Epithelial cell of prostate (primary cell): ENCODE measurements around the gene ATXN1.
A peak's percentile ranks its signal among the peaks of the same experiment; 100 is the strongest.

Source experiments
- DNase-seq: peaks from one replicate; pipeline ENCODE4 v3.0.0-alpha.2; 2011; ENCODE audit warnings: low read depth, low spot score
- H3K27ac ChIP-seq: fragments of 450-650 bp; 2 replicates; pipeline ENCODE4 v1.5.1; 2017; ENCODE audit warnings: mild to moderate bottlenecking

ATXN1 gene

GRCh38 chr6:16684896-16685554 is 76.2 kb downstream of the ATXN1 start:
- peak overlapping the region; percentile 83 for H3K27ac ChIP-seq
- DNase-seq = peak; percentile 88

DNA sequence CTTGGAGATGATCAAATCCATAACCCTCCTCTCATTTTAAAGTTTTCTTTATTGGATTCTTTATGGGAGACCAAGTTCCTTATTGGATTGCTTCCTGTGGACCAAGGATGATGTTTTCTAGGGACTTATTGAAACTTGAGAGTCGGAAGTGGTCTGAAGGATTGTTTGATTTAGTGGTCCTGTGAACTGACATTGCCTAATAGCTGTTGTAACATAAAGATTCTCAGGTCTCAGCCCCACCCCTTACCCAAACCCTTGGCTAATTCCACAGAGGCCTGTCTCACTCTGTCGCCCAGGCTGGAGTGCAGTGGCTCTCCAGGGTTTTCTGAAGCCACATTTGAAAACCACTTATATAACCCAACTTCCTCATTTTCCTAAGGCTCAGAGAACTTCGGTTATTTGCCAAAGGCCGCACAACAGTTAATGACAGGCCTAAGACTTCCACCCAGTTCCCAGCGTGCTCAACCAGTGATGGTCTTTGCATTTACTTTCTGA is 77.0 kb downstream of the ATXN1 start:
- peak overlapping the region; percentile 83 for H3K27ac ChIP-seq

DNA sequence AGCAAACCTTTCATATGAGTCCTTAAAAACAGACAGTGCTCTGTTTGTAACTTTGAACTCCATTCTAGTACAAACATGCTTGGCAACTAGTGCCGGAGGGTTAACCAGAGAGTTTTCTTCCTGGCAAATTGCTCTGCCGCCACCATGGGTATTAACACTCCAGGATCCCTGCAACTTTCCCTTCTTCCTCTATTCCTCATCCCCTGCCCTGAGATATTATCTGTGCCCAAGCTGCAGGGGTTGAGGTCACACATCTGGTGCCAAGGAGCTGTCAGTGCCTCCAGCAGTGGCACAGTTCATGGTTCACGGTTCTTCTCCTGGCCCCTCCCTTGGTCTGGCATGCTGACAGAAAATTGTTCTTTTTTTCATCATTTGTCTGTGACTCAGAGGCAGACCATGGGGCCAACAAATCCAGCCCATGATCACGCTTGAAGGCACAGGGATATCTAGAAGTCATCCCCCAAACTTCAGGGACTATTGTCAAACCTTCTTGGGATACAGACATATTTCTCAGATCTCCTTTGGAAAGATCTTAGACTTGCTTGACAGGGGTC is 77.5 kb downstream of the ATXN1 start:
- peak overlapping the region; percentile 83 for H3K27ac ChIP-seq
- DNase-seq = peak; percentile 69

More for the DNA sequence above, 77.0 kb downstream of the ATXN1 start:
- no peak for DNase-seq

DNA sequence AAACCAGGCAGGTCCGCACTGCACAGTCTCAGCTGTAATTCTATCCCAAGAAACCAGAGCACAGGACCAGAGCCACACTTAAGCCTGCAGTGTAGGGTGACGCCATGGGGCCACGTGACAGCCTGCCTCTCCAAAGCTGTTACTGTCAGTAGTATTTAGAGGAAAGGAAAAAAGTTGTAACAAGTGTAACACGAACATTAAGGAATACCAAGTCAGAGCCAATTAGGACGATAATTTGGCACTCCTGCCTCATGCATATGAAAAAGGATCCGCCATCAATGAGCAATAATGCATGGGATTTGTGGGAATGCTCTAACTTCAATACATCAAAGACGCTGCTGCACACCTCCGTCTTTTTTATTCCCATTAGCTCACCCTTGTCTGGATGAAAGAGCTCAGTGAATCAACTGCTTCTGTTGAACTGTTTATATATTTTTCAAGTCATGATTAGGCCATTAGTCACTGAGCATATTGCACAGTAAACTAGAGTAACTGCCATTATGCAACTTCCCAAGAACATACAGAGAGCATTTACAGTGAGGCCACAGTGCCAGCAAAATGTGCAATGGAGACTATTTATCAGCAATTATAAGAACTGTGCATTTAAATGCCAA is 79.9 kb downstream of the ATXN1 start:
- H3K27ac ChIP-seq = peak overlapping the region; percentile 40
- peak; percentile 85 for DNase-seq

DNA sequence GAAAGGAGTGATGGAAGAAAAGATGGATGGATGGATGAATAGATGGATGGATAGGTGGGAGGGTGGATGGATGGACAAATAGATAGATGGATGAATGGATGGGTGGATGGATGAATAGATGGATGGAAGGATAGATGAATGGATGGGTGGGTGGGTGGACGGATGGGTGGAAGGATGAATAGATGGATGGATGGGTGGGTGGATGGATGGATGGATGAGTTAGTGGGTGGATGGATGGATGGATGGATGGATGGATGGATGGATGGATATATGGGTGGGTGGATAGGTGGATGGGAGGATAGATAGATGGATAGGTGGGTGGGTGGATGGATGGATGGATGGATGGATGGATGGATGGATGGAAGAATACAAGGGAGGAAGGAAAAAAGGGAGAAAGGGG is 82.2 kb downstream of the ATXN1 start:
- no peak overlapping the region for H3K27ac ChIP-seq
- no peak for DNase-seq

GRCh38 chr6:16677458-16677857 is 83.8 kb downstream of the ATXN1 start:
- H3K27ac ChIP-seq = peak overlapping the region; percentile 16
- DNase-seq = no peak

GRCh38 chr6:16676978-16677377 is 84.3 kb downstream of the ATXN1 start:
- DNase-seq = no peak
- H3K27ac ChIP-seq = peak overlapping the region; percentile 16

GRCh38 chr6:16676376-16676775 is 84.9 kb downstream of the ATXN1 start:
- H3K27ac ChIP-seq = no peak overlapping the region
- DNase-seq = no peak

DNA sequence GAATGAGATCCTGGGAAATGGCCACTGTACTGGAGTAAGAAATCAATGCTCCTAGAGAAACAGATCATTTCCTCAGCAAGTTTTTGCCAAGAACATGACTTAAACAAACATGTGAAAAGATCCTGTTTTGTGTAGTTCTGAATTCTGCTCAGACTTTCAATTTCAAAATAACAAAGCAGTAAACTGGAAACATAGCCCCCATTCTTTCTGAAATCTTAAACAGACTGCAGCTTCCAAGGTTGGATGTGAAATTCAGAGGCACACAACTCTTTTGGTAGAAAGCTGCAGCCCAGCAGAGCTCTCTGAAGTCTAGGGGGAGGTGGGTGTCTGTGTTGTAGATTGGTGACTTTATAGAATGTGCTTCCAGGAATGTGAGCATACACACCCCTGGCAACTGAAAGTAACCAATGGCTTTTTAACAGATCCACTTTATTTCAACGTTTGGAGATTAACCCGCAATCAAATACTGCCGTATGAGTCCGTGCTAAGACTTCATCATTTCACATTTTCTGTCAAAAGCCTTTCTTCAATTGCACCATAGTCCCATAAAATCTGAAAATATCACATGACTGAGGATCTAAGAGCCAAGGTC is 86.4 kb downstream of the ATXN1 start:
- no peak overlapping the region for H3K27ac ChIP-seq
- no peak for DNase-seq

DNA sequence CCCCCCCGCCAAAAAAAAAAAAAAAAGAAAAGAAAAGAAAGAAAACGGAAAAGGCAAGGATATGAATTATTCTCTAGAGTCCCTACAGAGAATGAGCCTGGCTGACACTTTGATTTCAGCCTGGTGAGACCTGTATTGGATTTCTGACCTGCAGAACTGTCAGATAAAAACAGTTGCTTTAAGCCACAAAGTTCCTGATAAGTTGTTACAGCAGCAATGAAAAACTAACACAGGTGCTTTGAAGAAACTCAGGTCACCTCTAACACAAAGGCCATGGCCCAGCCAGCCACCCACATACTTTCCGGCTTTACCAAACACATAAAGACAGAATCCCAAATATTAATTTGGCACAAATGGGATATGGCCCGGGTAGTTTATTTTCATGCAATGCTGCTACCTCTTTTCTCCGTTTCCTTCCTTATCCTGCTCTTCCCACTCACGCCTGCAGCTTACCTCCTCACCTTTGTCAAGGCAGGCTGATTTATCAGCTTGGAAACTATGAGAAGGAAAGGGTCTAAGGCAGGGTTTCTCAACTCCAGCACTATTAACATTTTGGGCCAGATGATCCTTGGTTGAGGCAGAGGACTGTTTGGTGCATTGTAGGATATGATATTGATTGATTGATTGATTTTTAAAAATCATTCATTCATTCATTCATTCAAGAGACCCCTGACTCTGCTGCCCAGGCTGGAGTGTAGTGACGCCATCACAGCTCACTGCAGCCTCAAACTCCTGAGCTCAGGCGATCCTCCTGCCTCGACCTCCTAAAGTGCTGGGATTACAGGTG is 88.1 kb downstream of the ATXN1 start:
- no peak overlapping the region for H3K27ac ChIP-seq

DNA sequence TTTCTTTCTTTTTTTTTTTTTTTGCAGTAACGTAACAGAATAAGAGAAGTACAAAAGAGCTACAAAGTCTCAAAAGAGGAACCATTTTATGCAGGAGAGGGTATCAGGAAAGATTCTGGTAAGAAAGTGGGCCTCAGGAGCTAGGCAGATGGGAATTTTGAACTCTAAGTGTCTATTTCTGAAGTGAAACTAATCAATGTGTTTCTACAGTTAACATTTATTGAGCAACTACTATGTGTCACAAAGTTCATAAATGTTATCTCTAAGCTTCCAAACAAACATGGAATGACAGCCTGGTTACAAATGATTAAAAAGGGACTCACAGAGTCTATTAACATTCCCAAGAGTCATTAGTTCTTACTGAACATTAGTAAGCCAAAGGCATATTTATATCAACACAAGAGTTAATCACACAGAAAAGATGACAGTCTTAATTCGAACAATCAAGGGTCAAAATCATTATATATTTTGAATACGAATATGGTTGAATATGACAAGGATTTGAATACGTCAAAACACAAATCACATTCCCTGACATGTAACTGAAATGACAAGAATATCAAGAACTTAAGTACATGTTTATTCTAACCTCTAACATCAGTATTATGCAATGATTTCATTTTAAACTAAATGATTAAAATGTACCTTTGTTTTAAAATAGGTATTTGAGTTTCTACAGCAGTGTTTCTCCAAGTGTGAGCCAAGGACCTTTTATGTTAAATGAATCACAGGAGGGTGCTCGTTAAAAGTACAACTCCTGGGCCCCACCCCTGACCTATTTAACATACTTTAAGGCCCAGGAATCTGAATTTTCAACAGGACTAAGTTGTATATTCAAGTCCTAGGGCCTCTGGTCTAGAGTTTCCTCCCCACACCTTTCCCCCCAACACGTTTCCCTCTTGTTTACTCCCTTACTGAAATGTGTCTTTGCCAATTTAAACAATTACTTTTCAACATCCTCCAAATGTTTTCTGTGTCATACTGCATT is 89.7 kb downstream of the ATXN1 start:
- H3K27ac ChIP-seq = no peak overlapping the region
- DNase-seq = no peak

More for the DNA sequence above, 88.1 kb downstream of the ATXN1 start:
- no peak for DNase-seq

DNA sequence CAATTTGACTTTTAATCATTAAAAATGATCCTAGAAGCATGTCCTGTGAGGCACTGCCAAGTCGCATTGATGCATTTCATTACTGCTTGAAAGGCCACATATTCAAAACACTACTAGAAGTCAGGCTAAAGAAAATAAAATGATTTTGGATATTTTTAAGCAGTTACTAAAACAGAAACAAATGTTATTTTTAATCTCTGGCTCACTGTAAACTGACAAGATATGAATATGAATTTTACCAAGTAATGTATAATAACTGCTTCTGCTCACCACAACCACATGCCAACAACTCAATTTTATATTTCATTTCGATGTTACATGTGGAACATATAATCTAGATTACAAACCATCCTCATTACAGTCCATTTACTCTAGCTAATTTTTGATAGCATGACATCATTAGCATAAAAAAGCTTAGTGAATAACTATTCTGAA is 90.6 kb downstream of the ATXN1 start:
- H3K27ac ChIP-seq = no peak overlapping the region
- DNase-seq = no peak

DNA sequence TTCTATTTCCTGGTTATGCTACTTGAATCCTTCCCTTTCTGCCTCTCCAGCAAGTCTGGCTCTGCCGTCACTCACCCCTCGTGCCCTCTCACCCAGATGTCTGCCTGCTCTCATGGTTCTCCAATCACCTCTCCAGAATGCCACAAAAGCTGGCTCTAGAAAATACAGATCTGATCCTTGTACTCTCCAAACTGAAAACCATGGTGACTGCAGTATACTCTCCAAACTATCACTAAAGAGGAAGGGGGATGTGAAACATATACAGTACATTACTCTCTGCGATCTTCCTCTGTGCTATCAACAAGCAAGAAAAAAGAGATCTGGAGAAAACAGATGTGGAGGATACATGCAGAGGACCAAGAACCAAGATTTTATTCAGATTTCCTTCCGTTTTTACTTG is 91.1 kb downstream of the ATXN1 start:
- no peak for DNase-seq
- H3K27ac ChIP-seq = peak overlapping the region; percentile 42

GRCh38 chr6:16669227-16669626 is 92.0 kb downstream of the ATXN1 start:
- DNase-seq = no peak
- peak overlapping the region; percentile 42 for H3K27ac ChIP-seq

GRCh38 chr6:16667509-16667908 is 93.8 kb downstream of the ATXN1 start:
- no peak overlapping the region for H3K27ac ChIP-seq
- DNase-seq = no peak

- no peak for DNase-seq
- no peak overlapping the region for H3K27ac ChIP-seq
Measured at GRCh38 chr6:16665992-16666391, 95.3 kb downstream of the ATXN1 start.

DNA sequence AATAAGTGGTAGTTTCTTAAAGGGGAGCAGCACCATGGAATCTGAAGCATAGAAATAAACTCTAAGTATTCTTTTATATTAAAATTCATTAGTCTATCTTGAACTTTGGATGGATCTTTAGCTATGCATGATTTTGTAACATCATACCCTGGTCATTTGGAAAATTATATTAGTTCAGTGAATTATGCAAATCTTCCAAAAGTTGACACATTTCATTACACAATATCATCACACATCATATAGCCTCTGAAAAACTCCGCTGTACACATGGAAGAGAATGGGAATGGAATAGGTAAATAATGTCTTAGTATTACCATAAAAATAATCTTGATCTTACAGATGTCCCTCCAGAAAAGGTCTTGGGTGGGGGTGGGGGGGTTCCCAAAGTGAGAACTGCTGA is 96.1 kb downstream of the ATXN1 start:
- DNase-seq = no peak
- H3K27ac ChIP-seq = no peak overlapping the region

DNA sequence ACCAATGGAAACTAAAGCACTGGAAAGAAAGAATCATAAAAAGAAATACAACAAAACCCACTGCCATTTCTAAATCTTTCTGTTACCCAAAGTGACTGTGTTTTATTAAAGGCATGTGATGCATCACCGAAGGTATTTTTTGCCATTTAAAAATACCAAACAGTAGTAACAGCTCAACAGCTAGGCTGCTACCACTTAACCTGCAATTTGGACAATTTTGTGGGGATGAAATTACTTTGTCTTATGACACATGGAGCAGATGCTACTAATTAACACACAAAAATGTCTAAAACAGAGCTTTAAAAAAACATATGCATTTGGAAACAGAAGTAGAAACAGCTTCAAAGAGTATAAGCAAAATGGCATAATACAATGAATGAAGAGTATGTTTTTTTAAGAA is 97.4 kb downstream of the ATXN1 start:
- no peak overlapping the region for H3K27ac ChIP-seq
- DNase-seq = no peak

- no peak overlapping the region for H3K27ac ChIP-seq
- no peak for DNase-seq
Measured at GRCh38 chr6:16660157-16660497, 101.1 kb downstream of the ATXN1 start.
